ENCODE results near the gene GIT1. TPM values are rescaled to one million over a fixed set of nuclear protein-coding genes. Genes with fewer than 3 reads are reported as not detected.

GIT1 gene
- total and polyA plus RNA-seq, 2 of the 13 experiments (the other 11 are each of a cell fraction or from before 2014, with no cell fraction given): 14.2 to 30.8 TPM

DNA sequence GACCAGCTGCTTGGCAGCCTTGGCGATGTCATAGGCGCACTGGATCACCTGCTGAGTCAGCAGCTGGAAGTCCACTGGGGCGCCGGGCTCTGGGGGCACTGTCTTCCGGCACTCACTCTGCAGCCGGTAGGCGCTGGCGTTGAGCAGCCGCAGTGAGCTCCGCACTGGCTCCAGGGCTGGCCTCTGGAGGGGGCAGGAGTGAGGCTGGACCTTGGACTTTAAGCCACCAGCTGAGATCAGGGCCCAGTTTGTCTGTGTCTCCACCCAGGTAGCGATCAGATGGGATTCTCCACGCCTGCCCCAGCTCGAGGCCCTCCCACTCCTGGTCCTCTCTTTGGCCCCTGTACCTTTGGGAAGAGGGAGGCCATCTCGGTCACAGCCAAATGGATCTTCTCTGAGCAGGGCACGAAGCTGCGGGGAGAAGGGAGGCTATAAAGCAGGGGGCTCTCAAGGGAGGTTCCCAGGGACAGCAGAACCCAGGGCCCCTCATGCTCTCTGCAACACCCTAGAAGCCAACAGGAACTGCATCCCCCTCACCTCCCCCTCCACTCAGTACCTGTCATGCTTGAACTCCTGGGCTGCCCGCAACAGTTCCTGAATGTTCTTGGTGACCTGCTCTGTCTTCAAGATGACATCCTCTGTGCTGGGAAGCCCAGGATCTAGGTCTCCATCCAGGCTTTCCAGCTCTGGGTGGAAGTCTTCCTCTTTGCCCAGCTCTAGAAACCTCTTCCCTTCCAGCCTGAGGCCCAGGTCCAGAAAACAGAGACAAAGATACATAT lies 14.5 kb downstream of the GIT1 start (continued):
- TF ChIP-seq, protein P1, sequence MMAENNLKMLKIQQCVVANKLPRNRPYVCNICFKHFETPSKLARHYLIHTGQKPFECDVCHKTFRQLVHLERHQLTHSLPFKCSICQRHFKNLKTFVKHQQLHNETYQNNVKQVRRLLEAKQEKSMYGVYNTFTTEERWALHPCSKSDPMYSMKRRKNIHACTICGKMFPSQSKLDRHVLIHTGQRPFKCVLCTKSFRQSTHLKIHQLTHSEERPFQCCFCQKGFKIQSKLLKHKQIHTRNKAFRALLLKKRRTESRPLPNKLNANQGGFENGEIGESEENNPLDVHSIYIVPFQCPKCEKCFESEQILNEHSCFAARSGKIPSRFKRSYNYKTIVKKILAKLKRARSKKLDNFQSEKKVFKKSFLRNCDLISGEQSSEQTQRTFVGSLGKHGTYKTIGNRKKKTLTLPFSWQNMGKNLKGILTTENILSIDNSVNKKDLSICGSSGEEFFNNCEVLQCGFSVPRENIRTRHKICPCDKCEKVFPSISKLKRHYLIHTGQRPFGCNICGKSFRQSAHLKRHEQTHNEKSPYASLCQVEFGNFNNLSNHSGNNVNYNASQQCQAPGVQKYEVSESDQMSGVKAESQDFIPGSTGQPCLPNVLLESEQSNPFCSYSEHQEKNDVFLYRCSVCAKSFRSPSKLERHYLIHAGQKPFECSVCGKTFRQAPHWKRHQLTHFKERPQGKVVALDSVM (CRISPR knock-in tag; IDR thresholded peaks at IDR 0.05): peak; percentile 67; the same call in 1 of the 2 replicates
- no peak for TF ChIP-seq KDM5A (IDR thresholded peaks at IDR 0.05; ENCODE audit: borderline replicate concordance, low read length)
- 0 out of 2 replicates have a peak, but pooled peaks have one; percentile 51 for TF ChIP-seq ZNF766 (CRISPR knock-in tag; IDR thresholded peaks at IDR 0.05; ENCODE audit: borderline replicate concordance)
- TF ChIP-seq NFIC (IDR thresholded peaks at IDR 0.05; ENCODE audit: low read length): no peak
- no peak for TF ChIP-seq SP1 (IDR thresholded peaks at IDR 0.05)
- TF ChIP-seq SP1 (CRISPR knock-in tag; IDR thresholded peaks at IDR 0.05): peak; percentile 37; the same call in 1 of the 2 replicates
- TF ChIP-seq KLF9 (CRISPR knock-in tag; IDR thresholded peaks at IDR 0.05; ENCODE audit: low read depth): no peak
- TF ChIP-seq ZNF383 (CRISPR knock-in tag; IDR thresholded peaks at IDR 0.05; ENCODE audit: borderline replicate concordance): 0 out of 2 replicates have a peak, but pooled peaks have one; percentile 32
- TF ChIP-seq, protein P2, sequence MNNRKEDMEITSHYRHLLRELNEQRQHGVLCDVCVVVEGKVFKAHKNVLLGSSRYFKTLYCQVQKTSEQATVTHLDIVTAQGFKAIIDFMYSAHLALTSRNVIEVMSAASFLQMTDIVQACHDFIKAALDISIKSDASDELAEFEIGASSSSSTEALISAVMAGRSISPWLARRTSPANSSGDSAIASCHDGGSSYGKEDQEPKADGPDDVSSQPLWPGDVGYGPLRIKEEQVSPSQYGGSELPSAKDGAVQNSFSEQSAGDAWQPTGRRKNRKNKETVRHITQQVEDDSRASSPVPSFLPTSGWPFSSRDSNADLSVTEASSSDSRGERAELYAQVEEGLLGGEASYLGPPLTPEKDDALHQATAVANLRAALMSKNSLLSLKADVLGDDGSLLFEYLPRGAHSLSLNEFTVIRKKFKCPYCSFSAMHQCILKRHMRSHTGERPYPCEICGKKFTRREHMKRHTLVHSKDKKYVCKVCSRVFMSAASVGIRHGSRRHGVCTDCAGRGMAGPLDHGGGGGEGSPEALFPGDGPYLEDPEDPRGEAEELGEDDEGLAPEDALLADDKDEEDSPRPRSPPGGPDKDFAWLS (CRISPR knock-in tag; IDR thresholded peaks at IDR 0.05; ENCODE audit: borderline replicate concordance): no peak
- TF ChIP-seq, protein P3, sequence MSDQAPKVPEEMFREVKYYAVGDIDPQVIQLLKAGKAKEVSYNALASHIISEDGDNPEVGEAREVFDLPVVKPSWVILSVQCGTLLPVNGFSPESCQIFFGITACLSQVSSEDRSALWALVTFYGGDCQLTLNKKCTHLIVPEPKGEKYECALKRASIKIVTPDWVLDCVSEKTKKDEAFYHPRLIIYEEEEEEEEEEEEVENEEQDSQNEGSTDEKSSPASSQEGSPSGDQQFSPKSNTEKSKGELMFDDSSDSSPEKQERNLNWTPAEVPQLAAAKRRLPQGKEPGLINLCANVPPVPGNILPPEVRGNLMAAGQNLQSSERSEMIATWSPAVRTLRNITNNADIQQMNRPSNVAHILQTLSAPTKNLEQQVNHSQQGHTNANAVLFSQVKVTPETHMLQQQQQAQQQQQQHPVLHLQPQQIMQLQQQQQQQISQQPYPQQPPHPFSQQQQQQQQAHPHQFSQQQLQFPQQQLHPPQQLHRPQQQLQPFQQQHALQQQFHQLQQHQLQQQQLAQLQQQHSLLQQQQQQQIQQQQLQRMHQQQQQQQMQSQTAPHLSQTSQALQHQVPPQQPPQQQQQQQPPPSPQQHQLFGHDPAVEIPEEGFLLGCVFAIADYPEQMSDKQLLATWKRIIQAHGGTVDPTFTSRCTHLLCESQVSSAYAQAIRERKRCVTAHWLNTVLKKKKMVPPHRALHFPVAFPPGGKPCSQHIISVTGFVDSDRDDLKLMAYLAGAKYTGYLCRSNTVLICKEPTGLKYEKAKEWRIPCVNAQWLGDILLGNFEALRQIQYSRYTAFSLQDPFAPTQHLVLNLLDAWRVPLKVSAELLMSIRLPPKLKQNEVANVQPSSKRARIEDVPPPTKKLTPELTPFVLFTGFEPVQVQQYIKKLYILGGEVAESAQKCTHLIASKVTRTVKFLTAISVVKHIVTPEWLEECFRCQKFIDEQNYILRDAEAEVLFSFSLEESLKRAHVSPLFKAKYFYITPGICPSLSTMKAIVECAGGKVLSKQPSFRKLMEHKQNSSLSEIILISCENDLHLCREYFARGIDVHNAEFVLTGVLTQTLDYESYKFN (CRISPR knock-in tag; conservative IDR thresholded peaks at IDR 0.05): peak; percentile 96
- TF ChIP-seq FOXA3 (CRISPR knock-in tag; IDR thresholded peaks at IDR 0.05): peak; percentile 26; the same call in 1 of the 2 replicates
- TF ChIP-seq ZNF589 (CRISPR knock-in tag; conservative IDR thresholded peaks at IDR 0.05): 0 out of 2 replicates have a peak, but pooled peaks have one; percentile 14
- TF ChIP-seq, protein P4, sequence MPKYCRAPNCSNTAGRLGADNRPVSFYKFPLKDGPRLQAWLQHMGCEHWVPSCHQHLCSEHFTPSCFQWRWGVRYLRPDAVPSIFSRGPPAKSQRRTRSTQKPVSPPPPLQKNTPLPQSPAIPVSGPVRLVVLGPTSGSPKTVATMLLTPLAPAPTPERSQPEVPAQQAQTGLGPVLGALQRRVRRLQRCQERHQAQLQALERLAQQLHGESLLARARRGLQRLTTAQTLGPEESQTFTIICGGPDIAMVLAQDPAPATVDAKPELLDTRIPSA (CRISPR knock-in tag; IDR thresholded peaks at IDR 0.05; ENCODE audit: borderline replicate concordance): no peak
- peak; percentile 89; the same call in 1 of the 2 replicates for TF ChIP-seq SAFB2 (CRISPR knock-in tag; IDR thresholded peaks at IDR 0.05; ENCODE audit: borderline replicate concordance, low read depth)
- TF ChIP-seq CCDC6 (CRISPR knock-in tag; IDR thresholded peaks at IDR 0.05): peak; percentile 48; the same call in 1 of the 2 replicates
- TF ChIP-seq, protein P5, sequence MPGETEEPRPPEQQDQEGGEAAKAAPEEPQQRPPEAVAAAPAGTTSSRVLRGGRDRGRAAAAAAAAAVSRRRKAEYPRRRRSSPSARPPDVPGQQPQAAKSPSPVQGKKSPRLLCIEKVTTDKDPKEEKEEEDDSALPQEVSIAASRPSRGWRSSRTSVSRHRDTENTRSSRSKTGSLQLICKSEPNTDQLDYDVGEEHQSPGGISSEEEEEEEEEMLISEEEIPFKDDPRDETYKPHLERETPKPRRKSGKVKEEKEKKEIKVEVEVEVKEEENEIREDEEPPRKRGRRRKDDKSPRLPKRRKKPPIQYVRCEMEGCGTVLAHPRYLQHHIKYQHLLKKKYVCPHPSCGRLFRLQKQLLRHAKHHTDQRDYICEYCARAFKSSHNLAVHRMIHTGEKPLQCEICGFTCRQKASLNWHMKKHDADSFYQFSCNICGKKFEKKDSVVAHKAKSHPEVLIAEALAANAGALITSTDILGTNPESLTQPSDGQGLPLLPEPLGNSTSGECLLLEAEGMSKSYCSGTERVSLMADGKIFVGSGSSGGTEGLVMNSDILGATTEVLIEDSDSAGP (CRISPR knock-in tag; IDR thresholded peaks at IDR 0.05; ENCODE audit: borderline replicate concordance): peak; percentile 93
- TF ChIP-seq KDM3A (CRISPR knock-in tag; IDR thresholded peaks at IDR 0.05; ENCODE audit: low read depth): peak; percentile 81; the same call in 1 of the 2 replicates
